Astrocyte (in vitro differentiated cells and primary cell): ENCODE data around the gene COL23A1. TPM values are rescaled to one million over a fixed set of nuclear protein-coding genes. Genes with fewer than 3 reads are reported as not detected.
A peak's percentile ranks its signal among the peaks of the same experiment; 100 is the strongest.

Experiments
- DNase-seq: peaks from one replicate; pipeline ENCODE4 v3.0.0-alpha.2; 2010; ENCODE audit warnings: low read depth
- FAIRE-seq: peaks from 2 replicates; lab custom pipeline; 2011; peaks lifted over from hg19 to GRCh38; lab: Jason Lieb, UNC
- H2AFZ ChIP-seq: 2 replicates; pipeline ENCODE4 v1.6.0; 2012; ENCODE audit warnings: low read depth, low read length, inconsistent platforms
- H3K27ac ChIP-seq: 2 replicates; pipeline ENCODE4 v1.5.1; 2011; ENCODE audit warnings: low read depth, low read length, inconsistent platforms
- H3K27me3 ChIP-seq: 2 replicates; pipeline ENCODE4 v1.6.0; 2011; ENCODE audit warnings: low read length, inconsistent platforms; ENCODE audit not compliant: insufficient read depth
- H3K36me3 ChIP-seq: 2 replicates; pipeline ENCODE4 v1.5.1; 2011; ENCODE audit warnings: low read length, inconsistent platforms; ENCODE audit not compliant: insufficient read depth
- H3K4me1 ChIP-seq: 2 replicates; pipeline ENCODE4 v1.5.1; 2011; ENCODE audit warnings: low read length, inconsistent platforms; ENCODE audit not compliant: insufficient read depth
- H3K4me2 ChIP-seq: 2 replicates; pipeline ENCODE4 v1.6.0; 2012; ENCODE audit warnings: low read length, inconsistent platforms
- H3K4me3 ChIP-seq: 2 replicates; pipeline ENCODE4 v1.5.1; 2011; ENCODE audit warnings: low read depth, mild to moderate bottlenecking, low read length, inconsistent platforms; ENCODE audit not compliant: insufficient read depth
- H3K79me2 ChIP-seq: 2 replicates; pipeline ENCODE4 v1.6.0; 2012; ENCODE audit warnings: mild to moderate bottlenecking, low read length, inconsistent platforms; ENCODE audit not compliant: insufficient read depth
- H3K9ac ChIP-seq: 2 replicates; pipeline ENCODE4 v1.6.0; 2012; ENCODE audit warnings: mild to moderate bottlenecking, low read length, inconsistent platforms
- H3K9me3 ChIP-seq: 2 replicates; pipeline ENCODE4 v1.5.1; 2012; ENCODE audit warnings: low read depth, mild to moderate bottlenecking, low read length, inconsistent platforms; ENCODE audit not compliant: insufficient read depth
- H4K20me1 ChIP-seq: 2 replicates; pipeline ENCODE4 v1.6.0; 2012; ENCODE audit warnings: low read length, inconsistent platforms; ENCODE audit not compliant: insufficient read depth
- H3K27ac Mint-ChIP-seq: one replicate; pipeline ENCODE4 v1.8.0; 2021; ENCODE audit warnings: mild to moderate bottlenecking, mixed read lengths; ENCODE audit not compliant: unreplicated experiment
- H3K27me3 Mint-ChIP-seq: one replicate; pipeline ENCODE4 v1.8.0; 2021; ENCODE audit warnings: low read depth, mixed read lengths; ENCODE audit not compliant: unreplicated experiment
- H3K36me3 Mint-ChIP-seq: one replicate; pipeline ENCODE4 v1.8.0; 2021; ENCODE audit warnings: low read depth, mixed read lengths; ENCODE audit not compliant: unreplicated experiment
- H3K4me1 Mint-ChIP-seq: one replicate; pipeline ENCODE4 v1.8.0; 2021; ENCODE audit warnings: low read depth, mixed read lengths; ENCODE audit not compliant: unreplicated experiment
- H3K4me3 Mint-ChIP-seq: one replicate; pipeline ENCODE4 v1.8.0; 2021; ENCODE audit warnings: mild to moderate bottlenecking, moderate library complexity, mixed read lengths; ENCODE audit not compliant: unreplicated experiment
- H3K9me3 Mint-ChIP-seq: one replicate; pipeline ENCODE4 v1.8.0; 2021; ENCODE audit warnings: mild to moderate bottlenecking, mixed read lengths; ENCODE audit not compliant: unreplicated experiment
- EZH2 ChIP-seq: IDR thresholded peaks from 2 replicates; pipeline ENCODE4 v1.6.1; 2012; ENCODE audit warnings: mild to moderate bottlenecking, low read length, inconsistent platforms; ENCODE audit not compliant: insufficient read depth
- total RNA-seq: library from RNA; stranded (reverse); gene quantifications from 2 replicates; pipeline ENCODE4 v1.2.1, GENCODE V29; 2021
- TF ChIP-seq, protein P1 (sequence below): IDR thresholded peaks from 2 replicates; pipeline ENCODE4 v1.5.1; 2011; ENCODE audit warnings: low read depth, mild to moderate bottlenecking, inconsistent platforms, low read length, moderate library complexity; ENCODE audit not compliant: insufficient read depth

Gene COL23A1
- total RNA-seq, 1 donor from 2014 or later: 0.16 TPM

DNA sequence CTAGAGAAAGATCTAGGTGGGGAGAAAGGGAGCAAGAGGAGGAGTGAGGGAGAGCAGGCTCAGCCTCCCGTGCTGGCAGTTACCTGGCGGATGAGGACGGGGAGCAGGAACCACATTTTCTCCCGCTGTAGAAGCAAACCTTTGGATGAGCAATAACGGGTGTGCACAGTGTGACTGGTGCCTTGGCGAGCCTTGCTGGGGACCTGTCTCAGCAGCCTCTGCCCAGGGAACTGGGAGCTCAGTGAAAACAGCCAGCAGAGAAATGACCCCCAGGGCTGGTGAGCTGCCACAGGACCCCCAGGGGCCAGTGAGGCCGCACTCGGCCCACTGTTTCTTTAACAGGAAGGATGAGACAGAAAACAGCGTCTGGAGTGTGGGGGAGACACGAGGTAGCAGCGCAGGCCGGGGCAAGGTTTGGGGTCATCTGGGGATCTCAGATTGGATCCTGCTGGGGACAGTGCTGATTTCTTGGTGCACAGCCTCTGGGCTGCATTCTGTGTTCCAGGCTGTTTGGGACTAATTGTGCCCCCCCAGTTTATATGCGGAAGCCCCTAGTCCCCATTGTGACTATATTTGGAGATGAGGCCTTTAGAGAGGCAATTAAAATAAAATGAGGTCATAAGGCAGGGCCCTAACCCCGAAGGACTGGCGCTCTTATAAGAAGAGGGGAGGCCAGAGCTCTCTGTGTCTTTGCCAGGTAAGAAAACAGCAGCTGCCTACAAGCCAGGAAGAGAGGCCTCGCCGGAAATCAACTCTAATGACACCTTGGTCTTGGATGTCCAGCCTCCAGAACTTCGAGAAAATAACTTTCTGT is 238.8 kb downstream of the COL23A1 start:
- Mint-ChIP-seq H3K4me1 (peaks cover 6% of the 10 kb centered on the region), H3K4me3 (no peak overlapping the region), H3K27ac (no peak overlapping the region), H3K36me3 (no peaks in the 10 kb centered on the region), H3K27me3 (peaks cover 54% of the 10 kb centered on the region), H3K9me3 (no peaks in the 10 kb centered on the region)
- TF ChIP-seq, protein P1, sequence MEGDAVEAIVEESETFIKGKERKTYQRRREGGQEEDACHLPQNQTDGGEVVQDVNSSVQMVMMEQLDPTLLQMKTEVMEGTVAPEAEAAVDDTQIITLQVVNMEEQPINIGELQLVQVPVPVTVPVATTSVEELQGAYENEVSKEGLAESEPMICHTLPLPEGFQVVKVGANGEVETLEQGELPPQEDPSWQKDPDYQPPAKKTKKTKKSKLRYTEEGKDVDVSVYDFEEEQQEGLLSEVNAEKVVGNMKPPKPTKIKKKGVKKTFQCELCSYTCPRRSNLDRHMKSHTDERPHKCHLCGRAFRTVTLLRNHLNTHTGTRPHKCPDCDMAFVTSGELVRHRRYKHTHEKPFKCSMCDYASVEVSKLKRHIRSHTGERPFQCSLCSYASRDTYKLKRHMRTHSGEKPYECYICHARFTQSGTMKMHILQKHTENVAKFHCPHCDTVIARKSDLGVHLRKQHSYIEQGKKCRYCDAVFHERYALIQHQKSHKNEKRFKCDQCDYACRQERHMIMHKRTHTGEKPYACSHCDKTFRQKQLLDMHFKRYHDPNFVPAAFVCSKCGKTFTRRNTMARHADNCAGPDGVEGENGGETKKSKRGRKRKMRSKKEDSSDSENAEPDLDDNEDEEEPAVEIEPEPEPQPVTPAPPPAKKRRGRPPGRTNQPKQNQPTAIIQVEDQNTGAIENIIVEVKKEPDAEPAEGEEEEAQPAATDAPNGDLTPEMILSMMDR: no peak
- TF ChIP-seq EZH2: no peak
- H3K27me3 ChIP-seq: no peaks in the 10 kb centered on the region
- H3K36me3 ChIP-seq: no peaks in the 10 kb centered on the region
- H4K20me1 ChIP-seq: no peaks in the 10 kb centered on the region
- H3K9me3 ChIP-seq: no peaks in the 10 kb centered on the region
- no peak overlapping the region for H3K4me2 ChIP-seq
- H3K4me3 ChIP-seq: no peak overlapping the region
- no peak overlapping the region for H2AFZ ChIP-seq
- H3K9ac ChIP-seq: no peak overlapping the region
- FAIRE-seq (no peak), DNase-seq (no peak)
- no peak overlapping the region for H3K27ac ChIP-seq
- no peaks in the 10 kb centered on the region for H3K79me2 ChIP-seq
- H3K4me1 ChIP-seq: peaks cover under 1% of the 10 kb centered on the region

DNA sequence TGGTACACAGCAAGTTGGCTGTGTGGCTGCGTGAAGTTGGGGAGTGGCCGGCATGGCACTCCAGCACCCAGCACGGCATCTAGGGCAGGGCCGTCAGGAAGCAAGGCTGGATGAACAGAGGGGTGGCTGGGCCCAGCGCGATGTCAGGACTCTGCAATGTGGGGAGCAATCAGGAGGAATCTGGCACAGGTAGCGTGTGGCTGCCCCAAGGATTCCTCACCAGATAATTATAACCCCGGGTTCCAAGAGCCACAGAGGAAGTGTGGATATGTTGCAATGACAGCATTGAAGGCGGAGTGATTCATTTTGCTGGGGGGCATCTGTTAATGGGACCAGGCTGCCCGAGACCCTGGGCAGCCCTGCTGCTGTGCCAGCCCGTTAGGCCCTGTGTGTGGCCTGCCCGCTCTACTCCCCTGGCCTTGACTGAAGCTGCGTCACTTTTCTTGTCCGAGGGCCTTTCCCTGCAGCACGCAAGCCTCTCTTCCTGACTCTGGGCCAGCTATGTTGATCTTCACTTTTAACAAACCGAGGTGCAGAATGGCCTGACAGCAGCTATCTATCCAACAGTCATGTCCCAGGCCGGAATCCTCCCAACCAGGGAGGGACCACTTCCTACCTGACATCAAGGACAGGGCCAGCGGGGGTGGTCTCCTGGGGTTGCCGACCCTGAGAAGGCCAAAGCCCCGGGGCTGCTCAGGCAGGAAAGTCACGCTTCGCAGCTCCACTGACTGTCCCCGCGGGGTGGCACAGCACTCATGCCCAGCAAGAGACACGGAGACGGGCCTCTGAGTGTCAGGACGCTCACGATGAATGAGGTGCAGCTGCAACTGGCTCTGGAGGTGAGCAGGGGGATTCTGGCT is 239.6 kb downstream of the COL23A1 start:
- no peak overlapping the region for H3K27ac Mint-ChIP-seq
- Histone ChIP-seq H3K4me2 (no peak overlapping the region), H3K36me3 (no peaks in the 10 kb centered on the region), H2AFZ (no peak overlapping the region), H3K79me2 (no peaks in the 10 kb centered on the region), H3K4me1 (no peaks in the 10 kb centered on the region), H3K27me3 (no peaks in the 10 kb centered on the region), H3K9me3 (no peaks in the 10 kb centered on the region), H4K20me1 (no peaks in the 10 kb centered on the region), H3K9ac (no peak overlapping the region), H3K27ac (no peak overlapping the region), H3K4me3 (no peak overlapping the region)
- no peaks in the 10 kb centered on the region for H3K9me3 Mint-ChIP-seq
- FAIRE-seq: no peak
- H3K4me3 Mint-ChIP-seq: peak overlapping the region; percentile 12
- DNase-seq: no peak
- no peaks in the 10 kb centered on the region for H3K4me1 Mint-ChIP-seq
- TF ChIP-seq, protein P1: no peak
- no peak for TF ChIP-seq EZH2
- H3K36me3 Mint-ChIP-seq: no peaks in the 10 kb centered on the region
- H3K27me3 Mint-ChIP-seq: peaks cover 54% of the 10 kb centered on the region
